Caco-2 (cell line): ENCODE measurements around the gene RBM4B. TPM values are rescaled to one million over a fixed set of nuclear protein-coding genes. Genes with fewer than 3 reads are reported as not detected.

Experiments
- BruUV-seq: library from RNA; stranded (reverse); fragments of 400-500 nt; replicated peaks from 2 replicates; lab custom pipeline; 2021; lab: Mats Ljungman, UMichigan
- CTCF ChIA-PET: fragments of 300-600 bp; sonication (Branson Sonifier 250); formaldehyde crosslinking; loops from one replicate; lab custom pipeline; 2022; ENCODE audit warnings: antibody characterized with exemption; lab: Charles Lee
- POLR2A ChIA-PET: fragments of 300-600 bp; sonication (Branson Sonifier 250); formaldehyde crosslinking; loops from one replicate; lab custom pipeline; 2022; ENCODE audit warnings: antibody characterized with exemption; lab: Charles Lee
- DNase-seq, 2 experiments: peaks; one replicate each; pipeline versions ENCODE4 v3.0.0 to v3.0.0-alpha.2; 2020 to 2022
- H3K27me3 ChIP-seq: replicated peaks from 2 replicates; pipeline ENCODE4 v1.6.0; 2011; ENCODE audit warnings: low read length; ENCODE audit not compliant: control insufficient read depth, insufficient read depth
- H3K36me3 ChIP-seq: 2 replicates; pipeline ENCODE4 v1.5.1; 2011; ENCODE audit warnings: low read length; ENCODE audit not compliant: control insufficient read depth, insufficient read depth
- H3K4me1 ChIP-seq: fragments of 250-450 bp; sonication (Bioruptor Pico); 2 replicates; pipeline ENCODE4 v1.5.1; 2020; ENCODE audit warnings: mild to moderate bottlenecking
- H3K4me3 ChIP-seq: 2 replicates; pipeline ENCODE4 v1.5.1; 2011; ENCODE audit warnings: low read depth, mild to moderate bottlenecking, control low read depth, low read length
- H3K9me3 ChIP-seq: fragments of 250-450 bp; sonication (Bioruptor Pico); 2 replicates; pipeline ENCODE4 v1.5.1; 2020; ENCODE audit warnings: mild to moderate bottlenecking, moderate library complexity
- H3K27ac Mint-ChIP-seq: one replicate; pipeline ENCODE4 v1.8.0; 2022; ENCODE audit warnings: mixed read lengths; ENCODE audit not compliant: unreplicated experiment
- H3K27me3 Mint-ChIP-seq: one replicate; pipeline ENCODE4 v1.8.0; 2022; ENCODE audit warnings: mixed read lengths; ENCODE audit not compliant: insufficient read depth, unreplicated experiment
- H3K36me3 Mint-ChIP-seq: one replicate; pipeline ENCODE4 v1.8.0; 2022; ENCODE audit warnings: mild to moderate bottlenecking, mixed read lengths; ENCODE audit not compliant: insufficient read depth, unreplicated experiment
- H3K4me1 Mint-ChIP-seq: one replicate; pipeline ENCODE4 v1.8.0; 2022; ENCODE audit warnings: low read depth, mixed read lengths; ENCODE audit not compliant: unreplicated experiment
- H3K4me3 Mint-ChIP-seq: one replicate; pipeline ENCODE4 v1.8.0; 2022; ENCODE audit warnings: mild to moderate bottlenecking, moderate library complexity, mixed read lengths; ENCODE audit not compliant: unreplicated experiment
- H3K9me3 Mint-ChIP-seq: one replicate; pipeline ENCODE4 v1.8.0; 2022; ENCODE audit warnings: mixed read lengths; ENCODE audit not compliant: unreplicated experiment
- CTCF ChIP-seq, 2 experiments: fragments of 200-600 bp in 1 of 2; IDR thresholded peaks; 1 replicate in 1 of 2; 2 replicates in 1 of 2; pipeline versions ENCODE4 v1.5.1 to v1.8.0; 2011 to 2022; ENCODE audit warnings: antibody characterized with exemption in 1 of 2, control low read depth in 1 of 2, inconsistent platforms in 1 of 2, low read depth in 1 of 2, low read length in 1 of 2, mild to moderate bottlenecking in 1 of 2, moderate library complexity in 1 of 2; ENCODE audit not compliant: insufficient read depth in 1 of 2, severe bottlenecking in 1 of 2, unreplicated experiment in 1 of 2
- intact Hi-C: fragments of 100-400 bp; cut with micrococcal nuclease; formaldehyde crosslinking; loops from one replicate; pipeline ENCODE4 v1.10.0; 2022; ENCODE audit not compliant: unreplicated experiment
- total RNA-seq: library from RNA; stranded (reverse); gene quantifications from 2 replicates; pipeline ENCODE4 v1.2.3, GENCODE V29; 2022

Gene RBM4B
- total RNA-seq, 1 experiment from 2014 or later = 45.8 TPM

- H3K27ac Mint-ChIP-seq = no peak overlapping the region
- peak; percentile 99 for TF ChIP-seq CTCF (IDR thresholded peaks at IDR 0.05; ENCODE audit: insufficient read depth in 1 of 2, low read depth in 1 of 2, low read length in 1 of 2, severe bottlenecking in 1 of 2, unreplicated experiment in 1 of 2)
- Histone ChIP-seq H3K36me3 (peaks cover 5% of the 10 kb centered on the region; the same call in 1 of the 2 replicates), H3K27me3 (no peaks in the 10 kb centered on the region), H3K4me1 (peaks cover 3% of the 10 kb centered on the region; the same call in 1 of the 2 replicates), H3K9me3 (no peaks in the 10 kb centered on the region), H3K4me3 (no peak overlapping the region)
- H3K9me3 Mint-ChIP-seq = no peaks in the 10 kb centered on the region
- CTCF ChIA-PET = interaction anchor here (0.9 to 1.0 kb wide), 3 partner anchors 16 to 139 kb away, joined by 4 to 11 read pairs (median 4); no protein-coding TSS in a partner anchor
- no peaks in the 10 kb centered on the region for H3K27me3 Mint-ChIP-seq
- peak; percentile 98 to 99 for DNase-seq
- H3K36me3 Mint-ChIP-seq = peaks cover 36% of the 10 kb centered on the region
- H3K4me3 Mint-ChIP-seq = no peak overlapping the region
- no TSS peak for BruUV-seq
- POLR2A ChIA-PET = no interaction called here
- intact Hi-C loops = loop anchor here (1.0 to 2.0 kb wide), 6 partner anchors 16 to 282 kb away; partner anchors contain the start of gene SPTBN2
- no peaks in the 10 kb centered on the region for H3K4me1 Mint-ChIP-seq
These were observed 17.1 kb upstream of the RBM4B start for GRCh38 chr11:66694732-66695207.

GRCh38 chr11:66694056-66694410, 16.3 kb upstream of the RBM4B start:
- no peaks in the 10 kb centered on the region for H3K27me3 Mint-ChIP-seq
- H3K4me3 Mint-ChIP-seq = no peak overlapping the region
- peaks cover 4% of the 10 kb centered on the region for H3K4me1 Mint-ChIP-seq
- no peak overlapping the region for H3K27ac Mint-ChIP-seq
- no peak for DNase-seq
- Histone ChIP-seq H3K27me3 (no peaks in the 10 kb centered on the region), H3K36me3 (peaks cover 5% of the 10 kb centered on the region; the same call in 1 of the 2 replicates), H3K9me3 (no peaks in the 10 kb centered on the region), H3K4me3 (no peak overlapping the region), H3K4me1 (peaks cover 10% of the 10 kb centered on the region)
- POLR2A ChIA-PET = interaction anchor here (0.5 kb wide), 1 partner anchor 51 kb away, joined by 3 read pairs; no protein-coding TSS in a partner anchor
- H3K9me3 Mint-ChIP-seq = no peaks in the 10 kb centered on the region
- intact Hi-C loops = loop anchor here (1.0 to 2.0 kb wide), 6 partner anchors 16 to 282 kb away; partner anchors contain the start of gene SPTBN2
- no peak for TF ChIP-seq CTCF (IDR thresholded peaks at IDR 0.05; ENCODE audit: insufficient read depth in 1 of 2, low read depth in 1 of 2, low read length in 1 of 2, severe bottlenecking in 1 of 2, unreplicated experiment in 1 of 2)
- H3K36me3 Mint-ChIP-seq = peaks cover 43% of the 10 kb centered on the region
- BruUV-seq = no TSS peak
- CTCF ChIA-PET = interaction anchor here (0.6 to 0.8 kb wide), 2 partner anchors 140 to 144 kb away, joined by 3 to 7 read pairs; no protein-coding TSS in a partner anchor

- Histone ChIP-seq H3K9me3 (no peaks in the 10 kb centered on the region), H3K27me3 (no peaks in the 10 kb centered on the region), H3K36me3 (peaks cover 6% of the 10 kb centered on the region; the same call in 1 of the 2 replicates), H3K4me1 (peaks cover 15% of the 10 kb centered on the region), H3K4me3 (no peak overlapping the region)
- intact Hi-C loops = loop anchor here (1.0 to 2.0 kb wide), 6 partner anchors 15 to 283 kb away; partner anchors contain the start of gene SPTBN2
- TF ChIP-seq CTCF (IDR thresholded peaks at IDR 0.05; ENCODE audit: insufficient read depth in 1 of 2, low read depth in 1 of 2, low read length in 1 of 2, severe bottlenecking in 1 of 2, unreplicated experiment in 1 of 2) = no peak
- Mint-ChIP-seq H3K36me3 (peaks cover 44% of the 10 kb centered on the region), H3K27ac (no peak overlapping the region), H3K4me1 (peaks cover 5% of the 10 kb centered on the region), H3K9me3 (no peaks in the 10 kb centered on the region), H3K27me3 (no peaks in the 10 kb centered on the region), H3K4me3 (no peak overlapping the region)
- ChIA-PET POLR2A (interaction anchor here (0.5 kb wide), 1 partner anchor 52 kb away, joined by 3 read pairs; no protein-coding TSS in a partner anchor), CTCF (interaction anchor here (0.6 to 1.3 kb wide), 4 partner anchors 141 to 176 kb away, joined by 3 to 7 read pairs (median 3); no protein-coding TSS in a partner anchor)
- no peak for DNase-seq
- BruUV-seq = no TSS peak
These were observed 15.8 kb upstream of the RBM4B start for GRCh38 chr11:66693356-66694055.
